Activated CD4-positive, alpha-beta memory T cell treated with anti-CD3 and anti-CD28 coated beads, Interleukin-2, amount 10 ng/mL, durations not matched to agents 7 days and 5 days (primary cell): ENCODE measurements around the gene B4GALNT3. TPM values are rescaled to one million over a fixed set of nuclear protein-coding genes. Genes with fewer than 3 reads are reported as not detected.

Experiments used
- CTCF ChIA-PET: fragments of 350-600 bp; sonication (Branson Sonifier 250); formaldehyde crosslinking; loops from one replicate; lab custom pipeline; 2021; ENCODE audit warnings: antibody characterized with exemption, inconsistent platforms; lab: Charles Lee
- POLR2A ChIA-PET: fragments of 350-600 bp; sonication (Branson Sonifier 250); formaldehyde crosslinking; loops from one replicate; lab custom pipeline; 2021; ENCODE audit warnings: antibody characterized with exemption; lab: Charles Lee
- DNase-seq: peaks from one replicate; pipeline ENCODE4 v3.0.0-alpha.2; 2020
- H3K27ac Mint-ChIP-seq: one replicate; pipeline ENCODE4 v1.8.0; 2021; ENCODE audit warnings: mild to moderate bottlenecking, mixed read lengths
- H3K27me3 Mint-ChIP-seq: one replicate; pipeline ENCODE4 v1.8.0; 2021; ENCODE audit warnings: mixed read lengths
- H3K36me3 Mint-ChIP-seq: one replicate; pipeline ENCODE4 v1.8.0; 2021; ENCODE audit warnings: low read depth, mixed read lengths
- H3K4me1 Mint-ChIP-seq: one replicate; pipeline ENCODE4 v1.8.0; 2021; ENCODE audit warnings: mixed read lengths
- H3K4me3 Mint-ChIP-seq: one replicate; pipeline ENCODE4 v1.8.0; 2021; ENCODE audit warnings: mild to moderate bottlenecking, mixed read lengths
- H3K9me3 Mint-ChIP-seq: one replicate; pipeline ENCODE4 v1.8.0; 2021; ENCODE audit warnings: mixed read lengths
- total RNA-seq, 2 experiments: library from RNA; stranded (reverse); gene quantifications; one replicate each; pipeline ENCODE4 v1.2.3, GENCODE V29; 2021

The B4GALNT3 gene
- total RNA-seq, 2 experiments from 2014 or later, result 0.68 to 0.88 TPM

- Mint-ChIP-seq H3K27ac (no peak overlapping the region), H3K36me3 (no peaks in the 10 kb centered on the region), H3K9me3 (no peaks in the 10 kb centered on the region), H3K4me1 (no peaks in the 10 kb centered on the region), H3K4me3 (no peak overlapping the region), H3K27me3 (peaks cover 12% of the 10 kb centered on the region)
- POLR2A ChIA-PET, result no interaction called here
- no peak for DNase-seq
- CTCF ChIA-PET, result no interaction called here
These were observed 63.1 kb downstream of the B4GALNT3 start for GRCh38 chr12:522692-523378.

DNA sequence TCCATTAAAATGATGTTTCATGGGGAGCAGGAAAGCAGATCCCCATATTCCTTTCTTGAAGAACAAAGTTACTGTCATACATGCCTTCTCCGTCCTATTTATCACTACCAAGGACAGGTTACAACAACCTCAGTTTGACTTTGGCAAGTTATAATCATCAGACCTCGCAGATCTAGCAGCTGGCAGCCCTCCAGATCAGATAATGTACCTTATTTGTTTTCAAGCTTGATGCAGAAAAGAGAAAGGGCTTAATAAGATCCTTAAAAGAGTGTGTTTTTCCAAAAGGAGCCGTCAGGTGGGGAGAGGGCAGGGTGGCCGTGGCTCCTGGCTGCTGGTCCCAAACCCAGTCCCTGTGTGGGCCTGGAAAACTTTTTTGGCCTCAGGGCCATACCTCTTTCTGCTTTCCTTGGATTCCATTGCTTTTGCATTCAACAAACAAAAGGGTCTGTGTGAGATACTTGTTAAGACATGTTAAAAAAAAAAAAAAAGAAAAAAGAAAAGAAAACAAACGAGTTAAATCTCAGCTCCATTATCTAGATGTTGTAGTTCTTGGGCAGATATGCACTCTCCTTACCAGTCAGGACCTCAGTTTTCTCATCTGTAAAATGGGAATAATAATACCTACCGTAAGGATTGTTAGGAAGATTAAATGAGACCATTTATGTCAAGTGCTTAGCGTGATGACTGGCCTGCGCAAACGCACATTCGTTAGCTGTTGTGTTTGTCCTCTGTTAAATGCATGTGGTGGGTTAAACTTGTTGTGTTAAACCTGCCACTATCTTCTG is 64.6 kb downstream of the B4GALNT3 start:
- Mint-ChIP-seq H3K27ac (no peak overlapping the region), H3K4me1 (no peaks in the 10 kb centered on the region), H3K36me3 (no peaks in the 10 kb centered on the region), H3K9me3 (peaks cover 2% of the 10 kb centered on the region), H3K27me3 (peaks cover 6% of the 10 kb centered on the region), H3K4me3 (no peak overlapping the region)
- ChIA-PET CTCF (no interaction called here), POLR2A (no interaction called here)
- DNase-seq, result no peak

GRCh38 chr12:526089-526488 is 66.3 kb downstream of the B4GALNT3 start:
- no peak overlapping the region for H3K27ac Mint-ChIP-seq
- POLR2A ChIA-PET, result no interaction called here
- no peak for DNase-seq
- H3K4me3 Mint-ChIP-seq, result no peak overlapping the region
- CTCF ChIA-PET, result no interaction called here
- no peaks in the 10 kb centered on the region for H3K4me1 Mint-ChIP-seq
- no peaks in the 10 kb centered on the region for H3K27me3 Mint-ChIP-seq
- H3K36me3 Mint-ChIP-seq, result no peaks in the 10 kb centered on the region
- peaks cover 2% of the 10 kb centered on the region for H3K9me3 Mint-ChIP-seq

DNA sequence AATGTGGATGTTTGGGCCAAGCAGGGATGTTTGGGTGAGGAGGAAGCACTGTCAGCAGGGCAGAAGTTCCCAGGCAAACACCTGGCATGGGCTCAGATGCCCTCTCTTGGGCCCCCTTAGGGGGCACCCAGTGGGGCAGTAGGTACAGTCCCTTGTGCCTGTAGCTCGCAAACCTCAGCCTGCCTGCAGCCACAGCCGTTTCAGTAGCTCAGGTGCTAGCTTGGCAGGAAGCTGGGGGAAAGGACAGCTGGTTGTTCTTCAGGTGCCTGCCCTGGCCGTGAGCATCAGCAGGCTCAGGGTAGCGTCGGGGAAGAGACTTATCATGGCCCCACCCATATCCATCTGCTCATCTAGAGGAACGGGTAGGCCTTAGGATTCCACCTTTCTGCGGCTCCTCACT is 67.5 kb downstream of the B4GALNT3 start:
- Mint-ChIP-seq H3K27me3 (no peaks in the 10 kb centered on the region), H3K36me3 (no peaks in the 10 kb centered on the region), H3K4me1 (no peaks in the 10 kb centered on the region), H3K4me3 (no peak overlapping the region), H3K27ac (no peak overlapping the region), H3K9me3 (peaks cover 6% of the 10 kb centered on the region)
- POLR2A ChIA-PET, result no interaction called here
- CTCF ChIA-PET, result no interaction called here
- no peak for DNase-seq

DNA sequence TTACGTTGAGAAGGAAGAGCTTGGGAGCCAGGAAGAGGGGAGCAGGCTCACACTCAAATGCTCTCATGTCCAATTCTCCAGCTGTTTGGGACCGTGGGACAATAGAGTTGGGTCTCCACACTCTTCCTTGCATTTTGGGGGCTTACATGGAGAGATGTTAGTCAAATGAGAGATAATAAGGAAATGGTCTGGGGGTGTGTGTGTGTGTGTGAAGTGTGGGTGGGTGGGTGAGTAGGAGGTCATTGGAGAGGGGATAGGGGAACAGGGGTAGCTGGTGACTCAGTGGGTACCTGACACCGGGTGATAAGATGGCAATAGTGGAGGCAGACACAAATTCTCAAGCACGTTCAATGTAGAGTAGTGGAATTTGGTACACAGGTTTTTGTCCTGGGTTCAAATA is 68.0 kb downstream of the B4GALNT3 start:
- Mint-ChIP-seq H3K4me3 (no peak overlapping the region), H3K4me1 (no peaks in the 10 kb centered on the region), H3K27ac (no peak overlapping the region), H3K36me3 (no peaks in the 10 kb centered on the region), H3K9me3 (peaks cover 9% of the 10 kb centered on the region), H3K27me3 (no peaks in the 10 kb centered on the region)
- no peak for DNase-seq
- ChIA-PET POLR2A (interaction anchor here (0.8 kb wide), 1 partner anchor 11 kb away, joined by 3 read pairs; no protein-coding TSS in a partner anchor), CTCF (no interaction called here)

- Mint-ChIP-seq H3K4me3 (no peak overlapping the region), H3K27ac (no peak overlapping the region), H3K36me3 (no peaks in the 10 kb centered on the region), H3K27me3 (no peaks in the 10 kb centered on the region), H3K9me3 (peaks cover 11% of the 10 kb centered on the region), H3K4me1 (no peaks in the 10 kb centered on the region)
- POLR2A ChIA-PET, result no interaction called here
- CTCF ChIA-PET, result interaction anchor here (1.0 kb wide), 1 partner anchor 78 kb away, joined by 4 read pairs; no protein-coding TSS in a partner anchor
- no peak for DNase-seq
These were observed 70.6 kb downstream of the B4GALNT3 start for GRCh38 chr12:530308-530707.

DNA sequence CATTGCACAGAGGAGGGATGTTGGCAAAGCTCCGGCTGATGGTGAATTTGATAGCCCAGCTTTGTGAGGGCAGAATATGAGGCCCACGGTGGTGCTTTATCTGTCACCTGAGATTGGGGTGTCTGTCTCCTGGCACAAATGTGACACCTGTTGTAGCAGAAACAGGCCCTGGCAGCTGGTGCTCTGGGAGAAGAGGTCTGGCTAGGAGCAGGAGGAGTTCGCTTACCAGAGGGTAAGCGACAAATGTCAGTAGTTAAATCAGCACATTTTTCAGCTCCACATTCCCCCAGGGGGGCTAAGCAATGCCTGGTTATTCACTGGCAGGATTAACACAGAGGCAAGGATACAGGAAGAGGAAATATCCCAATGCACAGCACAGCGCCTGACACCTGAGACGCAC is 71.1 kb downstream of the B4GALNT3 start:
- Mint-ChIP-seq H3K27me3 (no peaks in the 10 kb centered on the region), H3K27ac (no peak overlapping the region), H3K4me3 (no peak overlapping the region), H3K9me3 (peaks cover 11% of the 10 kb centered on the region), H3K36me3 (no peaks in the 10 kb centered on the region), H3K4me1 (no peaks in the 10 kb centered on the region)
- DNase-seq, result no peak
- POLR2A ChIA-PET, result no interaction called here
- CTCF ChIA-PET, result interaction anchor here (1.0 kb wide), 1 partner anchor 78 kb away, joined by 4 read pairs; no protein-coding TSS in a partner anchor

- DNase-seq, result no peak
- Mint-ChIP-seq H3K27ac (no peak overlapping the region), H3K4me1 (no peaks in the 10 kb centered on the region), H3K9me3 (peaks cover 11% of the 10 kb centered on the region), H3K36me3 (no peaks in the 10 kb centered on the region), H3K27me3 (no peaks in the 10 kb centered on the region), H3K4me3 (no peak overlapping the region)
- POLR2A ChIA-PET, result no interaction called here
- CTCF ChIA-PET, result interaction anchor here (1.0 to 1.5 kb wide), 2 partner anchors 78 to 80 kb away, joined by 4 to 5 read pairs; no protein-coding TSS in a partner anchor
These were observed 72.3 kb downstream of the B4GALNT3 start for GRCh38 chr12:531951-532585.

DNA sequence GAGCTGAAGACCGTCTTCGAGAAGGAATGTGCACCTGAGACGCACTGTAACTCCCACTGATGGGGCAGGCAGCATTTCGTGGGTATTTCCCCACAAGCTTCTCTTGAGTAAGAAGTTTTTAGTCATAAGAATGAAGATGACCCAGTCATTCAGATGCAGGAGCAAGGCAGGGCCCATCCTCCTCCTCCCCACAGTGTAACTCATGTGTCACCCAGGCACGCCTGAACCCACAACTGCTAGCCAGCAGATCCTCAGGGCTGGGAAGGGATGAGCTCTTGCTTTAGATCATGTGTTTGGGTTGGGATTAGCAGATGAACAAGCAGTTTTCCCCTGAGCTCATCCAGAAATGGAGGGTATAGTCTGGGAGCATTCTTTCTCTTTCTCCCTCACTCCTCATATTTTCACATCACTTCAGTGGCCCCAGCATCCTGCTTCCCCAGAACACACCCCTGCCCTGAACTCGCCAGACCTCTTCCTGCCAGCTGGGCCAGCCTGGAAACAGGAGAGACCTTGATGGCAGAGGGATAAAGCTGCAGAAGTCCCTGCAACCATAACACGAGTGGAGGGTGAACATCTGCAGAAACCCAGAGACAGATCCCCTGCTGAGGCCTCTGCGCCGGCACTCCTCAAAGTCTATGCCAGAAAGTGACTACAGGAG is 73.3 kb downstream of the B4GALNT3 start:
- H3K4me3 Mint-ChIP-seq, result no peak overlapping the region
- no peak overlapping the region for H3K27ac Mint-ChIP-seq
- CTCF ChIA-PET, result interaction anchor here (1.0 to 1.5 kb wide), 2 partner anchors 79 to 80 kb away, joined by 4 to 5 read pairs; no protein-coding TSS in a partner anchor
- no peak for DNase-seq
- no peaks in the 10 kb centered on the region for H3K4me1 Mint-ChIP-seq
- H3K9me3 Mint-ChIP-seq, result peaks cover 11% of the 10 kb centered on the region
- no peaks in the 10 kb centered on the region for H3K36me3 Mint-ChIP-seq
- no peaks in the 10 kb centered on the region for H3K27me3 Mint-ChIP-seq
- POLR2A ChIA-PET, result no interaction called here

GRCh38 chr12:533718-534117 is 74.0 kb downstream of the B4GALNT3 start:
- Mint-ChIP-seq H3K27me3 (no peaks in the 10 kb centered on the region), H3K27ac (no peak overlapping the region), H3K4me3 (no peak overlapping the region), H3K36me3 (no peaks in the 10 kb centered on the region), H3K9me3 (peaks cover 11% of the 10 kb centered on the region), H3K4me1 (peaks cover under 1% of the 10 kb centered on the region)
- POLR2A ChIA-PET, result no interaction called here
- CTCF ChIA-PET, result no interaction called here
- no peak for DNase-seq

DNA sequence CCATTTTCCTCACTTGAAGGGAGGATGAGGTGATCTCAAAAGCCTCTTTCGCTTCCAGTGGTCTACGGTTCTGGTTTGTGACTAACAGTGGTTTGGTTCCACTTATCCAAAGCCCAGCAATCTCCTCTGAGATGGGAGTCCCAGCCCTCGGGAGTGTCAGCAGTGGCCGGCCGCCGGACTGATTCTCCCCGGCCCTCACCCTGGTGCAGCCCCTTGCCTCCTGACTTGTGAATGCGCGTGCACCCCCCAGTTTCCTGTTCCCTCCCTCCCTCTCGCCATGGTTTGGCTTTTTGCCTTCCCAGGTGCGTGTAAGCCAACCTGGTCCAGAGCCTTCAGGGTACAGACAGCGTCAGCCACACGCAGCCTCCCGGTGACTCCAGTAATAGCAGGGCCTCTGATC is 74.5 kb downstream of the B4GALNT3 start:
- CTCF ChIA-PET, result no interaction called here
- Mint-ChIP-seq H3K27me3 (no peaks in the 10 kb centered on the region), H3K9me3 (peaks cover 10% of the 10 kb centered on the region), H3K4me3 (no peak overlapping the region), H3K4me1 (peaks cover 5% of the 10 kb centered on the region), H3K36me3 (no peaks in the 10 kb centered on the region), H3K27ac (no peak overlapping the region)
- POLR2A ChIA-PET, result no interaction called here
- no peak for DNase-seq

- Mint-ChIP-seq H3K9me3 (peaks cover 9% of the 10 kb centered on the region), H3K4me1 (peaks cover 8% of the 10 kb centered on the region), H3K27ac (no peak overlapping the region), H3K4me3 (no peak overlapping the region), H3K36me3 (no peaks in the 10 kb centered on the region), H3K27me3 (no peaks in the 10 kb centered on the region)
- CTCF ChIA-PET, result interaction anchor here (6.1 kb wide), 1 partner anchor 80 kb away, joined by 52 read pairs; no protein-coding TSS in a partner anchor
- DNase-seq, result no peak
- POLR2A ChIA-PET, result interaction anchor here (0.6 to 1.2 kb wide), 2 partner anchors 80 to 146 kb away, joined by 3 read pairs; partner anchors contain the start of gene KDM5A
These were observed 75.7 kb downstream of the B4GALNT3 start for GRCh38 chr12:535396-535795.
